OCI-LY7 (cell line): ENCODE data around the gene SERPINA6. TPM values are rescaled to one million over a fixed set of nuclear protein-coding genes. Genes with fewer than 3 reads are reported as not detected.

Source experiments
- BruUV-seq: library from RNA; stranded (reverse); fragments of 400-500 nt; replicated peaks from 2 replicates; lab custom pipeline; 2021; lab: Mats Ljungman, UMichigan
- CTCF ChIA-PET: fragments of 300-600 bp; sonication (Branson Sonifier 250); formaldehyde crosslinking; loops from one replicate; lab custom pipeline; 2022; ENCODE audit warnings: antibody characterized with exemption; ENCODE audit not compliant: unreplicated experiment; lab: Charles Lee
- POLR2A ChIA-PET: fragments of 300-600 bp; sonication (Branson Sonifier 250); formaldehyde crosslinking; loops from one replicate; lab custom pipeline; 2022; ENCODE audit warnings: antibody characterized with exemption; lab: Charles Lee
- DNase-seq: peaks from one replicate; pipeline ENCODE4 v3.0.0-alpha.2; 2015; ENCODE audit warnings: low spot score
- H2AFZ ChIP-seq: fragments of 200-600 bp; sonication (generic), shearing (Covaris generic); 2 replicates; pipeline ENCODE4 v1.6.1; 2014; ENCODE audit warnings: mild to moderate bottlenecking, antibody characterized with exemption, low read length, moderate library complexity
- H3K27ac ChIP-seq: fragments of 200-600 bp; sonication (generic); 2 replicates; pipeline ENCODE4 v1.5.1; 2014; ENCODE audit warnings: mixed run types, low read depth, mild to moderate bottlenecking, moderate library complexity, low read length, inconsistent platforms; ENCODE audit not compliant: poor library complexity, severe bottlenecking
- H3K36me3 ChIP-seq: fragments of 200-600 bp; sonication (generic); 2 replicates; pipeline ENCODE4 v1.6.1; 2014; ENCODE audit warnings: mild to moderate bottlenecking, antibody characterized with exemption, low read length, moderate library complexity, mixed read lengths; ENCODE audit not compliant: insufficient read depth
- H3K4me1 ChIP-seq: fragments of 200-600 bp; sonication (generic); 2 replicates; pipeline ENCODE4 v1.5.1; 2014; ENCODE audit warnings: mild to moderate bottlenecking, low read length; ENCODE audit not compliant: insufficient read depth, poor library complexity, severe bottlenecking
- H3K4me2 ChIP-seq: fragments of 200-600 bp; sonication (generic); 2 replicates; pipeline ENCODE4 v1.6.1; 2014; ENCODE audit warnings: mild to moderate bottlenecking, low read length
- H3K4me3 ChIP-seq: fragments of 200-600 bp; sonication (generic); 2 replicates; pipeline ENCODE4 v1.5.1; 2014; ENCODE audit warnings: mild to moderate bottlenecking, low read depth, low read length; ENCODE audit not compliant: poor library complexity, severe bottlenecking
- H3K79me2 ChIP-seq: fragments of 200-600 bp; sonication (generic); 2 replicates; pipeline ENCODE4 v1.6.1; 2016; ENCODE audit warnings: low read depth, mild to moderate bottlenecking, low read length, moderate library complexity, mixed read lengths; ENCODE audit not compliant: insufficient read depth
- H3K9me2 ChIP-seq: fragments of 200-600 bp; sonication (generic); 2 replicates; pipeline ENCODE4 v1.6.1; 2016; ENCODE audit warnings: mild to moderate bottlenecking, low read length, mixed read lengths; ENCODE audit not compliant: insufficient read depth
- H3K9me3 ChIP-seq: fragments of 200-600 bp; sonication (generic); 2 replicates; pipeline ENCODE4 v1.6.1; 2014; ENCODE audit warnings: mild to moderate bottlenecking, mixed run types, low read length, mixed read lengths
- H4K20me1 ChIP-seq: fragments of 200-600 bp; sonication (generic); 2 replicates; pipeline ENCODE4 v1.6.1; 2014; ENCODE audit warnings: mild to moderate bottlenecking, antibody characterized with exemption, low read length, moderate library complexity, mixed read lengths; ENCODE audit not compliant: insufficient read depth
- CTCF ChIP-seq: fragments of 200-600 bp; sonication (generic); conservative IDR thresholded peaks from 2 replicates; pipeline ENCODE4 v1.5.1; 2014; ENCODE audit warnings: mild to moderate bottlenecking, antibody characterized with exemption, low read length, moderate library complexity, mixed read lengths
- EZH2phosphoT487 ChIP-seq: fragments of 200-600 bp; sonication (generic); IDR thresholded peaks from 2 replicates; pipeline ENCODE4 v1.6.1; 2018; ENCODE audit warnings: low read depth, borderline replicate concordance, mild to moderate bottlenecking, mixed run types, antibody characterized with exemption, low read length, moderate library complexity, mixed read lengths
- intact Hi-C: fragments of 100-400 bp; cut with micrococcal nuclease; formaldehyde crosslinking; loops from one replicate; pipeline ENCODE4 v1.10.0; 2022; ENCODE audit not compliant: unreplicated experiment
- total RNA-seq, 2 experiments: library from RNA; depleted of rRNA in 1 of 2; stranded (reverse); fragments of >200 nt in 1 of 2; shearing (Covaris generic) in 1 of 2; gene quantifications; 2 replicates each; pipeline ENCODE4 v1.2.3, GENCODE V29; 2014 to 2022

SERPINA6 gene
- total RNA-seq, 2 experiments from 2014 or later = not detected

GRCh38 chr14:94290197-94290596 lies 32.9 kb downstream of the SERPINA6 start:
- intact Hi-C loops = no loop called here
- Histone ChIP-seq H4K20me1 (no peaks in the 10 kb centered on the region), H3K4me1 (no peaks in the 10 kb centered on the region), H3K9me2 (no peaks in the 10 kb centered on the region), H3K4me3 (no peak overlapping the region), H3K27ac (no peak overlapping the region), H3K36me3 (no peaks in the 10 kb centered on the region), H3K9me3 (no peaks in the 10 kb centered on the region), H3K4me2 (no peak overlapping the region), H2AFZ (no peak overlapping the region), H3K79me2 (no peaks in the 10 kb centered on the region)
- TF ChIP-seq EZH2phosphoT487 = no peak
- no peak for TF ChIP-seq CTCF
- BruUV-seq = no TSS peak
- no peak for DNase-seq
- POLR2A ChIA-PET = no interaction called here
- CTCF ChIA-PET = no interaction called here

GRCh38 chr14:94288610-94289465 lies 34.3 kb downstream of the SERPINA6 start:
- no peak for DNase-seq
- no peak overlapping the region for H3K4me2 ChIP-seq
- intact Hi-C loops = no loop called here

More at GRCh38 chr14:94288610-94289465, 34.3 kb downstream of the SERPINA6 start:
- ChIA-PET CTCF (no interaction called here), POLR2A (no interaction called here)
- no peaks in the 10 kb centered on the region for H3K4me1 ChIP-seq
- no peaks in the 10 kb centered on the region for H3K9me3 ChIP-seq
- BruUV-seq = no TSS peak
- H4K20me1 ChIP-seq = no peaks in the 10 kb centered on the region
- no peak overlapping the region for H3K4me3 ChIP-seq
- TF ChIP-seq CTCF = no peak
- no peak for TF ChIP-seq EZH2phosphoT487
- H3K36me3 ChIP-seq = no peaks in the 10 kb centered on the region
- no peaks in the 10 kb centered on the region for H3K9me2 ChIP-seq
- H3K27ac ChIP-seq = no peak overlapping the region
- H2AFZ ChIP-seq = no peak overlapping the region
- H3K79me2 ChIP-seq = no peaks in the 10 kb centered on the region
